VCaP (cell line): ENCODE data around the gene APC2.

Source experiments
- H3K27ac ChIP-seq: fragments of 450-650 bp; 2 replicates; pipeline ENCODE4 v1.5.1; 2017
- TF ChIP-seq, protein P1 (sequence below): fragments of 450-650 bp; conservative IDR thresholded peaks from 2 replicates; pipeline ENCODE4 v1.5.1; 2017; ENCODE audit warnings: mild to moderate bottlenecking, moderate library complexity

APC2 gene

DNA sequence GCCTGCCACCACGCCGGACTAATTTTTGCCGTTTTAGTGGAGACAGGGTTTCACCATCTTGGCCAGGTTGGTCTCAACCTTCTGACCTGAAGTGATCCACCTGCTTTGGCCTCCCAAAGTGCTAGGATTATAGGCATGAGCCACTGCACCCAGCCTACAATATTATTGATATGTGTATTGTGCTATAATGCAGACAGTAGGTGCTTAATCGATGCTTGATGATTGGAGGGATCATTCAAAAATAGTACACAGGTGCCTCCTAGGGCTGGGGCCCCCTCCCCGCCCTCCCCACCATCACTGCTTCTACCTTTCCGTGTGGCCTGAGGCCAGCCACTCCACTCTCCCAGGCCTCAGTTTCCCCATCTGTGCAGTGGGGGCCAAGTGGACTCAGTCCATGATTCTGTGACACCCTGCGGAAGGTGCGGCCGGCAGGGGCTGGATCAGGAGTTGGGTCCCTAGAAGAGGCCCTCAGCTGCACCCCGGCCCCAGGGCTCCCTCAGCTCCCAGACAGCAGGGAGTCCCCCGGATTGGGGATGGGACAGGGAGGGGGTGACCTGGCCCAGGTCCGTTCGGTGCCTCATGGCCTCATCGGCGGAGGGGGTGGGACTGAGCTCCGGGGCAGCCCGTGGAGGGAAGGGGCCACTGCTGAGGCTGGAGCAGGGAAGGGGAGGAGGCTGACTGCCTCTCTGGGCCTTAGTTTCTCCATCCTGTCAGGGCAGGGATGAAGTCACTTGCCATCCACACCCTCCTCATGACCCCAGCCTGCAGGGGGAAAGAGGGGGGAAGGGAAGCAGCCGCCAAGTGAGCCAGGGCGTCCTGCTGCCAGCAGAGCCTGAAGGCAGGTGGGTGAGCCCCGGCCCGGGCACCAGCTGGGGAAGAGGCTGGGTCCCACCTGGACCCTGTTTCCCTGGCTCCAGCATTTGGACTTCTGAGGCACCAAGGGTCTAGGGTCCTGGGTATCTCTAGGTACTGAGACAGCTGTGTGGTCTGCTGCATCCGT, 61.7 kb downstream of the APC2 start:
- TF ChIP-seq, protein P1, sequence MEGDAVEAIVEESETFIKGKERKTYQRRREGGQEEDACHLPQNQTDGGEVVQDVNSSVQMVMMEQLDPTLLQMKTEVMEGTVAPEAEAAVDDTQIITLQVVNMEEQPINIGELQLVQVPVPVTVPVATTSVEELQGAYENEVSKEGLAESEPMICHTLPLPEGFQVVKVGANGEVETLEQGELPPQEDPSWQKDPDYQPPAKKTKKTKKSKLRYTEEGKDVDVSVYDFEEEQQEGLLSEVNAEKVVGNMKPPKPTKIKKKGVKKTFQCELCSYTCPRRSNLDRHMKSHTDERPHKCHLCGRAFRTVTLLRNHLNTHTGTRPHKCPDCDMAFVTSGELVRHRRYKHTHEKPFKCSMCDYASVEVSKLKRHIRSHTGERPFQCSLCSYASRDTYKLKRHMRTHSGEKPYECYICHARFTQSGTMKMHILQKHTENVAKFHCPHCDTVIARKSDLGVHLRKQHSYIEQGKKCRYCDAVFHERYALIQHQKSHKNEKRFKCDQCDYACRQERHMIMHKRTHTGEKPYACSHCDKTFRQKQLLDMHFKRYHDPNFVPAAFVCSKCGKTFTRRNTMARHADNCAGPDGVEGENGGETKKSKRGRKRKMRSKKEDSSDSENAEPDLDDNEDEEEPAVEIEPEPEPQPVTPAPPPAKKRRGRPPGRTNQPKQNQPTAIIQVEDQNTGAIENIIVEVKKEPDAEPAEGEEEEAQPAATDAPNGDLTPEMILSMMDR = no peak
- no peak overlapping the region for H3K27ac ChIP-seq

DNA sequence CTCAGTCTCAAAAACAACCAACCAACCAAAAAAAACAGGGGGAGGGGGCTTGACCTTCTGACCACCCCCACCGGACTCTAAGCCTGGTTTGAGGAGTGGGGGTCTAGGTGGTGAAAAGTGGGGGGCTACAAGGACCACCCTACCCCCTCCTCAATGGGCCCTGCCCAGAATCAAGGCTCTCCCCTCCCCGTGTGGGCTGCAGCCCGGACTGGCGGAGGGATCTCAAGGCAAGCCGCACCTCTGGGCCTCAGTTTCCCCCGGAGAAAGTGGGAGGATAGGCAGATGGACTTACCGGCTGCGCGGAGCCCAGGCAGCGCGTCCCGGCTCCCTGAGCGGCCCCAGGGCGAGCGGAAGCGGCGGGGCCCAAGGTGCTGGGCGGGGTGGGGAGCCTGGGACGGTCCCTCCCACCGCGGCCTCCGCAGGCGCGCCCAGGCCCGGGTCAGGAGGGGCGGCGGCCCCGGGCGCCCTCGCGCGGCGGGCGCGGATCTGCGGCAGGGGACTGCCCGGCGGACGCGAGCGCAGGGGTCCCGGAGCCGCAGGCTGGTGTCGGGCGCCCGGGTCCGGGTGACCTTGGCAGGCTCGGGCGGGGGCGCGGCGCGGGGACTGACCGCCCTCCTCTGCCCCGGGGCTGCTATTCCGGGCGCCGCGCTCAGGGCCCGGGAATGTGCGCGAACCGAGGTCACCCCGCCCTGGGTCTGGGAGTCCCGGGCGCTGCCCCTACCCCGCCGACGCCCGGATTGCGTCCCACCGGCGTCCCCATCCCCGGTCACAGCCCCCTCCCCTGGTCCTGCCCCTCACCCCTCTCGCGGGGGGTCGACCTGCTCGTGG, 63.0 kb downstream of the APC2 start, which contains the start of gene ADAMTSL5:
ADAMTSL5 (minus strand) TSS at position 349 of the 828 bp plus-strand sequence. CDS start 2,076 bp downstream, outside the sequence.
- no peak within 1 kb of the TSS for H3K27ac ChIP-seq
- TF ChIP-seq, protein P1 = peak; percentile 35

DNA sequence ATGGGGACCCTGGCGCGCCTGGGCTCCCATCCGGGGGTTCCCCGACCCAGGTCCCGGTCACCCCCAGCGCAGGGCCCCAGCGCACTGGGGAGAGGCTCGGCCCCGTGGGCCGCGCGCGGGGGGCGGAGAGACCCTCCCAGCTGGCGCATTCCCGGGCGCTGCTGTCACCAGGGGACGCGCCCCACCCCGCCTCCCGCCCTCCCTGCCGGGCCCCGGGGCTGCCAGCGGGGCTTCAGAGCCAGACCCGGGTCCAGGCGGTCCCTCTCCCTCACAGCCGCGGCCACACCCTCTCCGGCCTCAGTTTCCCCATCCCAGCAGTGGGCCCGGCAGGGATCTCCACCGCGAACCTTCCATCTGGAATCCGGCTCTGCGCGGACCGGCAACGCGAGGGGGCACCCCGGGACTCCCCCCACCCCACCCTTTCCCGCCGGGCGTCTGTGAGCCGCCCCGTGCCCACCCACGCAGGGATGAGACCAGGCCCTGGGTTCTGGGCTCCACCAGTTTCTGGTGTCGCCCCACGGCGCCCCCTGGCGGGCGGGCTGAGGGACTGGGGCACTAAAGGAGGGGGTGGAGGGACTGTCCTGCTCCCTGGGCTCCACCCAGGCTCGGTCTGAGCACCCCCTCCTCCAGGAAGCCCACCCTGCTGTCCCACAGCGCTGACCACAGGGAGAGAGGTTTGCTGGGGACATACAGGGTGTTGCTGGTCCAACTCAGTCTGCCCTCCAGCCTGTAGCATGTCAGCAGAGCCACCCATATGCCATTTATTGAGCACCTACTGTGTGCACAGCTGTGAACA, 63.8 kb downstream of the APC2 start:
- no peak overlapping the region for H3K27ac ChIP-seq
- TF ChIP-seq, protein P1 = peak; percentile 77

DNA sequence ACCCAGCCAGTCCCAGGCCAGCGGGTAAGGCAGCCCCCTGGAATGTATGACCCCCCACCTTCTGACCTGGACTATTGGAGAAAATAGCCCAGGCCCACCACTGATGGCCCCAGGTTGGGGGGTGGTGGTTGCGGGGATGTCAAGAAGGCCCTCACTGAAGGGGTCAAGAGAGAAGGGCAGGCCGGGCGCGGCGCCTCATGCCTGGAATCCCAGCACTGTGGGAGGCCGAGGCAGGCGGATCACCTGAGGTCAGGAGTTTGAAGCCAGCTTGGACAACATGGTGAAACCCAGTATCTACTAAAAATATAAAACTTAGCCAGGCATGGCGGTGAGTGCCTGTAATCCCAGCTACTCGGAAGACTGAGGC, 64.4 kb downstream of the APC2 start:
- no peak overlapping the region for H3K27ac ChIP-seq
- TF ChIP-seq, protein P1 = no peak

DNA sequence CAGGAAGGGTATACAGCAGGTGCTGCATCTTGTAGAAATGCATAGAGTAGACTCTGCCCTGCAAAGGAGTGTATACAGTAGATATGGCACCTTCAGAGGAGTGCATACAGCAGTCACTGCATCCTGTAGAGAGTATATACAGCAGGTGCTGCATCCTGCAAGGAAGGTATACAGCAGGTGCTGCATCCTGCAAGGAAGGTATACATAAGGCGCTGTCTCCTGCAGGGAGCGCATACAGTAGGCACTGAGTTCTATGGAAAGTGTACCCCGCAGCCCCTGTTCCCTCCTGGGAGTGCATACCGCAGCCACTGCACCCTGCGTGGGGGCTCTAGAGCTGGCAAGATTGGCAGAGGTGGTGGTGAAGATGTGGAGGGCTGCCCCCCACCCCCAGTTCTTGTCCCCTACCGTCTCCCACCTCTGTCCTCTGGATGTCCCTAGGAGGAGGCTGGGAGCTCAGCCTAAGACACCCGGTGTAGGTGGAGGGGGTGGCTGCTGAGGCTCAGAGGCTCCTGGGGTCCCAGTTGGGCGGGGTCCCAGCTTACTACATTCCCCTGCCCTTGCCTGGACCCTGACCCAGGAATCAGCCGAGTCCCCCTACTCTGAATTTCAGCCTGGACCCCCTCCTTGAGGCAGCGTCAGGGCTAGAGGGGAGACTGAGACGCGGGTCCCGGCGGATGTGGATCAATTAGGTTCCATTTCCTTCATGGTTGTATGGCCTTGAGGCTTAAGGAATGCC, 65.2 kb downstream of the APC2 start:
- TF ChIP-seq, protein P1 = no peak
- H3K27ac ChIP-seq = no peak overlapping the region

DNA sequence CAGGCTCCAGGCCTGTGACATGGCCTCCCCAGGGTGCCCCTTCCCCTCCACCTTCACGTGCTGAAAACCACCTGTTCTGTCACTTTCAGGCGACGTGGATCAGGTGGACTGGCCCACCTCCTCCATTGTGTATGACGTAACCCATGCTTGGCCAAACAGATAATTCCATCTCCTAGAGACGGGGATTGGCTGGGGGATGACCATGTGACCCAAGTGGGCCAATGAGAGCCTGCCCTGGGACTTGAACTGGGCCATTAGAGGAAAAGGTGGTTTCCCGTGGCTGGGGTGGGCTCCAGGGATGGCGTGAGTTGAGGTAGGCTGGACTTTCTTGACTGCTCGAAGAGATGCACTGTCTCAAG, 66.5 kb downstream of the APC2 start:
- no peak overlapping the region for H3K27ac ChIP-seq
- TF ChIP-seq, protein P1 = no peak
